AG09309 (cell line): ENCODE measurements around the gene GALNT9.

ENCODE experiments used
- DNase-seq: peaks from one replicate; pipeline ENCODE4 v3.0.0-alpha.2; 2010; ENCODE audit warnings: low read depth
- H3K4me3 ChIP-seq: 2 replicates; pipeline ENCODE4 v1.5.1; 2011; ENCODE audit warnings: mild to moderate bottlenecking, low read depth, low read length, moderate library complexity; ENCODE audit not compliant: control insufficient read depth
- CTCF ChIP-seq: IDR thresholded peaks from 2 replicates; pipeline ENCODE4 v1.5.1; 2011; ENCODE audit warnings: mild to moderate bottlenecking, low read depth, low read length, inconsistent platforms; ENCODE audit not compliant: insufficient read depth, control insufficient read depth; ENCODE audit errors: missing control alignments

GALNT9 gene

DNA sequence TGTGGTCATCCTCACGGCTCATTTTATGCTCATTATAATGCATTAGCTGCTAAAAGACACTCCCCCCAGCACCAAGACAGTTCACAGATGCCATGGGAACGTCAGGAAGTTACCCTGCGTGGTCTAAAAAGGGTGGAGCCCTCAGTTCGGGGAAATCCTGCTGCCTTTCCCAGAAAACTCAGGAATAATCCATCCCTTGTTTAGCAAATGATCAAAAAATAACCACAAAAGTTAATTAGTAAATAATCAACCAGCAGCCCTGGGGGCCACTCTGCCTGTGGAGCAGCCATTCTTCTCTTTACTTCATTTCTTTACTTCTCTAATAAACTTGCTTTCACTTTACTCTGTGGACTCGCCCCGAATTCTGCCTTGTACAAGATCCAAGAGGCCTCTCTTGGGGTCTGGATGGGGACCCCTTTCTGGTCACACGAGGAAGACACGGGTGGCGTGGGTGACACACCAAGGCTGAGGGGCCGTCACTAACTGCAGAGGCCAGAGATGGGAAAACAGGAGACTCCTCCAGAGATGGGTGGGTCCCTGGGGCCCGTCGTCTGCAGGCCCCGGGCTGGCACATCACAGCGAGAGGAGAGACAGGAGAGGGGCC lies 119.7 kb downstream of the GALNT9 start:
- H3K4me3 ChIP-seq = no peak overlapping the region
- no peak for TF ChIP-seq CTCF
- DNase-seq = no peak

DNA sequence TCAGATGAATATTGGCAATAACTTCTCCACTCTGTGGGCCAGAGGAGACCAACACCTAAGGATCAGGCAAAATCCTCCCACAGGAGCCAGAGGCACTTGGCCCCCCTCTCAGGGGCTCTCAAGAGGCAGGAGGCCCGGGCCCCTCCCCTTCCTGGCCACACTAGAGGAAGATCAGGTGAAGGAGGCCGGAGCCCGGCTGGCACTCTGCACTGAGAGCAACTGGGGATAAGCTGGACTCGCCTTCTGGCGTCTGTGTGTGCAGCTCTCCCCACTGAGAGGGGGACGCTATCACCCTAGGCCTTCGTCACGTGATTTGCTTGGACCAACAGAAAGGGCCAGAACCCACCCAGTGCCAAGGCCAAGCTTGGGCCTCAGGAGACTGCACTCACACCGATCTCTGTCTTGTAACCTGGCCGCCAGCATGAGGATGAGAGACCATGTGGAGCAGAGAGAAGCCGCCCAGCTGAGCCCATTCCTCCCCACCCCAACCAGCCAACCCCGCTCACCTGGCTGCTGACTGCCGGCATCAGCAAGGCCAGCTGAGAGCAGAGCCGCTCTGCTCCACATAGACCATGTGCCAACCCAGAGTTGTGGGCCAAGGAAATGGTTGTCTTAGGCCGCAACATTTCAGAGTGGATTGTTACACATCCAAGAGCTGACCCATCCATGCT lies 121.1 kb downstream of the GALNT9 start:
- no peak for DNase-seq
- TF ChIP-seq CTCF = no peak
- no peak overlapping the region for H3K4me3 ChIP-seq

GRCh38 chr12:132207083-132207775 lies 122.2 kb downstream of the GALNT9 start:
- DNase-seq = no peak
- H3K4me3 ChIP-seq = no peak overlapping the region
- TF ChIP-seq CTCF = no peak

- DNase-seq = no peak
- TF ChIP-seq CTCF = no peak
- H3K4me3 ChIP-seq = no peak overlapping the region
Measured at GRCh38 chr12:132206046-132206434, 123.3 kb downstream of the GALNT9 start.

DNA sequence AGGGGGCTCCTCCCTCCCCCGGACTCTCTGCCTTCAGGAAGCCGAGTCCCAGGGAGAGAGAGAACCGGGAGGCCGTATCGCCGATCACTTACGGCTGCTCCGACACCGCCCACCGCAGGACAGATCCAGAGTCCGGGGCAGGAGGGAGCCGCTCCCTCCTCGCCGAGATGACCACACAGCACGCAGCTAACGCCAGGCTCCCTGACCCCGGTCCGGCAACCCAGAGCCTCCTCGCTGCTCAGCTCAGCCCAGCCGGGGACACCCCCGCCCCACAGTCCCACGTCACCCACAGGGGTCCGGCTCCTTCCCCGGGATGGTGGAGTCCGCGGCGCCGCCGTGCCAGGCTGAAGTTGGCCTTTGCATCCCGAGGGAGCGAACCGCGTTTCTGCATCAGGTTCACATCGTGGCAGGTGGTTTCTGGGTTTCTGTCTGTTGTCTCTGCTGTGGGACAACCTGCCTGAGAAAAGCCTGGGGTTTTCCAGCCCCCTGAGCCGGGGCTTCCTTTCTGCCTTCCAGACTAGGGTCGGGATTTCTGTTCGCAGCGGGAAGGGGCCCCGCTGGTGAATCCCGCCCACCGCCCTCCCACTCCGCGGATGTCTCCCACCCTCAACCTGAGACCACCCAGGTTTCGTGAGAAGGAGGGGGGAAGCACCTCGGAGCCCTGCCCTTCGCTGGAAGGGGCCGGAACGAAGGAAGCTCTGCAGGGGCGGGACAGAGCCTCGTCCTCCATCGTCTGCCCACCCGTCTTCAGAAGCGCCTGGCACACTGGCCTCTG lies 123.9 kb downstream of the GALNT9 start:
- DNase-seq = no peak
- no peak for TF ChIP-seq CTCF
- peak overlapping the region; percentile 29 for H3K4me3 ChIP-seq

GRCh38 chr12:132204793-132205270 lies 124.6 kb downstream of the GALNT9 start:
- no peak overlapping the region; the same call in 1 of the 2 replicates for H3K4me3 ChIP-seq
- DNase-seq = no peak
- no peak for TF ChIP-seq CTCF
